ENCODE results near the gene PGP.

PGP gene

DNA sequence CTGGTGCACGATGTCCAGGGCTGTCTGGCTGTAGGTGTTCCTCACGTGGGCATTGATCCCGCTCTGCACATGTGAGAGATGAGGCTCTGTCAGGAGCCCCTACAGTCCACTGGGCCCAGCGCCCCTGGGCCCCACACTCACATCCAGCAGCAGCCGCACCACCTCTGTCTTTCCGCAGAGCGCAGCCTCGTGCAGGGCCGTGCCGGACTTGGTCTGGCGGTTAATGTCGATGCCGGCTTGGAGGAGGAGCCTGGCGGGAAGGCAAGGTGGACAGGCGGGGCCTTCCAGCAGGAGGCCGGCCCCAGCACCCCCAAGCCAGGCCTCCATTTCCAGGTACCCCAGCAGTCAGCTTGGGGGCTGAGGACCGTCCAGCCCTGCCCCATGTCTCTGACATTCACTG lies 27.4 kb downstream of the PGP start:
- H3K4me1 ChIP-seq (ENCODE audit: control insufficient read depth, insufficient read depth, low read length): no peaks in the 10 kb centered on the region
- H3K27me3 ChIP-seq (ENCODE audit: control insufficient read depth, insufficient read depth, low read length): no peaks in the 10 kb centered on the region
- H3K4me3 ChIP-seq (ENCODE audit: low read depth, low read length): no peak overlapping the region
- no peaks in the 10 kb centered on the region for H3K36me3 ChIP-seq (ENCODE audit: control insufficient read depth, insufficient read depth, low read length)
- no peak overlapping the region for H3K9ac ChIP-seq (ENCODE audit: low read length)
- H3K27ac ChIP-seq (ENCODE audit: low read depth, low read length): no peak overlapping the region
- H3K9me3 ChIP-seq (ENCODE audit: control insufficient read depth, insufficient read depth, low read depth, low read length): no peaks in the 10 kb centered on the region

DNA sequence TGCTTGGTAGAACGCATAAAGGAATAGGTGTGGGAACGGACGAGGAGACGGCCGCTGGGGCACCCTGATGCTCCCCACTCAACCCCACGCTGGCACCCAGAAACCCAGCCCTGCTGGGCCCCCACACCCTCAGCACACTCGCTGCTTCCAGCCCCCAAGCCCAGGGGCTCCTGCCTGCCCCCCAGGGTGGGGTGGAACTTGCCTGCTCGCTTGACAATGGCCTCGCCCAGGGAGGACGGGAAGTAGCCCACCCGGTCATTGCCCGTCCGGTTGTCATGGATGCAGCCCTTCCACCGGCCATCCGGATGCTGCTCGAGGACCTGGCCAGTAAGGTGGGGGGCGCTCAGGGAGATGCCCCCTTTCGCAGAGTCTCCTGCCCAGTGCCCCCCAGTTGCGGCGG lies 28.1 kb downstream of the PGP start:
- no peaks in the 10 kb centered on the region for H3K27me3 ChIP-seq (ENCODE audit: control insufficient read depth, insufficient read depth, low read length)
- no peak overlapping the region for H3K9ac ChIP-seq (ENCODE audit: low read length)
- H3K4me3 ChIP-seq (ENCODE audit: low read depth, low read length): no peak overlapping the region
- peaks cover 4% of the 10 kb centered on the region; the same call in 1 of the 2 replicates for H3K4me1 ChIP-seq (ENCODE audit: control insufficient read depth, insufficient read depth, low read length)
- no peak overlapping the region for H3K27ac ChIP-seq (ENCODE audit: low read depth, low read length)
- no peaks in the 10 kb centered on the region for H3K9me3 ChIP-seq (ENCODE audit: control insufficient read depth, insufficient read depth, low read depth, low read length)
- H3K36me3 ChIP-seq (ENCODE audit: control insufficient read depth, insufficient read depth, low read length): no peaks in the 10 kb centered on the region

- no peak overlapping the region for H3K9ac ChIP-seq (ENCODE audit: low read length)
- no peaks in the 10 kb centered on the region for H3K9me3 ChIP-seq (ENCODE audit: control insufficient read depth, insufficient read depth, low read depth, low read length)
- H3K36me3 ChIP-seq (ENCODE audit: control insufficient read depth, insufficient read depth, low read length): no peaks in the 10 kb centered on the region
- H3K4me3 ChIP-seq (ENCODE audit: low read depth, low read length): no peak overlapping the region
- no peak overlapping the region for H3K27ac ChIP-seq (ENCODE audit: low read depth, low read length)
- peaks cover 4% of the 10 kb centered on the region; the same call in 1 of the 2 replicates for H3K4me1 ChIP-seq (ENCODE audit: control insufficient read depth, insufficient read depth, low read length)
- no peaks in the 10 kb centered on the region for H3K27me3 ChIP-seq (ENCODE audit: control insufficient read depth, insufficient read depth, low read length)
Observed at GRCh38 chr16:2186064-2186463, 28.6 kb downstream of the PGP start.

DNA sequence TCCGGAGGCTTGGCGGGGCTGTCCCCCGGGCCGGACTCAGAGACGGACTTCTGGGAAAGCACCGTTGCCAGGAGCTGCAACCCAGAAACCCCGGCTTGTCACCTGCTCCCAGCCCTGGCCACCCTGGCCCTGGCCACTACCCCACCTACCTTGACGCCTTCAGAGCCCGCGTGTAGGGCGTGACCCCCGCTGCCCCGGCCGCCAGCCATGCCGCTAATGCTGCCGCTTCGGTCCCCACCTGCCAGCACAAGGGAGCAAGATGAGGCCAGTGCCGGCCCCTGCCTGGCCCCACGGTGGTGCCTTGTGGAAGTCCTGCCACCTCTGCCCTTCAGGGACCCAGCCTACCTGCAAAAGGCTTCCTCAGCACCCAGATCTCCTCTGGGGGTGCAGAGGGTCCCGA lies 29.7 kb downstream of the PGP start:
- Histone ChIP-seq H3K9ac (ENCODE audit: low read length) (no peak overlapping the region), H3K36me3 (ENCODE audit: control insufficient read depth, insufficient read depth, low read length) (no peaks in the 10 kb centered on the region), H3K4me1 (ENCODE audit: control insufficient read depth, insufficient read depth, low read length) (peaks cover 4% of the 10 kb centered on the region; the same call in 1 of the 2 replicates), H3K27ac (ENCODE audit: low read depth, low read length) (no peak overlapping the region), H3K27me3 (ENCODE audit: control insufficient read depth, insufficient read depth, low read length) (no peaks in the 10 kb centered on the region), H3K4me3 (ENCODE audit: low read depth, low read length) (no peak overlapping the region), H3K9me3 (ENCODE audit: control insufficient read depth, insufficient read depth, low read depth, low read length) (no peaks in the 10 kb centered on the region)

GRCh38 chr16:2184346-2184745 lies 30.3 kb downstream of the PGP start:
- Histone ChIP-seq H3K4me3 (ENCODE audit: low read depth, low read length) (no peak overlapping the region), H3K36me3 (ENCODE audit: control insufficient read depth, insufficient read depth, low read length) (no peaks in the 10 kb centered on the region), H3K4me1 (ENCODE audit: control insufficient read depth, insufficient read depth, low read length) (peaks cover 4% of the 10 kb centered on the region; the same call in 1 of the 2 replicates), H3K27ac (ENCODE audit: low read depth, low read length) (no peak overlapping the region), H3K9ac (ENCODE audit: low read length) (no peak overlapping the region), H3K27me3 (ENCODE audit: control insufficient read depth, insufficient read depth, low read length) (peaks cover 2% of the 10 kb centered on the region; the same call in 1 of the 2 replicates), H3K9me3 (ENCODE audit: control insufficient read depth, insufficient read depth, low read depth, low read length) (no peaks in the 10 kb centered on the region)

GRCh38 chr16:2183671-2184070 lies 31.0 kb downstream of the PGP start:
- no peak overlapping the region for H3K9ac ChIP-seq (ENCODE audit: low read length)
- no peaks in the 10 kb centered on the region for H3K9me3 ChIP-seq (ENCODE audit: control insufficient read depth, insufficient read depth, low read depth, low read length)
- H3K4me1 ChIP-seq (ENCODE audit: control insufficient read depth, insufficient read depth, low read length): peaks cover 4% of the 10 kb centered on the region; the same call in 1 of the 2 replicates
- no peak overlapping the region for H3K27ac ChIP-seq (ENCODE audit: low read depth, low read length)
- H3K36me3 ChIP-seq (ENCODE audit: control insufficient read depth, insufficient read depth, low read length): no peaks in the 10 kb centered on the region
- H3K4me3 ChIP-seq (ENCODE audit: low read depth, low read length): no peak overlapping the region
- H3K27me3 ChIP-seq (ENCODE audit: control insufficient read depth, insufficient read depth, low read length): peaks cover 3% of the 10 kb centered on the region; the same call in 1 of the 2 replicates

GRCh38 chr16:2181952-2182351 lies 32.7 kb downstream of the PGP start:
- Histone ChIP-seq H3K4me1 (ENCODE audit: control insufficient read depth, insufficient read depth, low read length) (peaks cover 4% of the 10 kb centered on the region; the same call in 1 of the 2 replicates), H3K9me3 (ENCODE audit: control insufficient read depth, insufficient read depth, low read depth, low read length) (no peaks in the 10 kb centered on the region), H3K9ac (ENCODE audit: low read length) (no peak overlapping the region), H3K27ac (ENCODE audit: low read depth, low read length) (no peak overlapping the region), H3K27me3 (ENCODE audit: control insufficient read depth, insufficient read depth, low read length) (peaks cover 3% of the 10 kb centered on the region; the same call in 1 of the 2 replicates), H3K36me3 (ENCODE audit: control insufficient read depth, insufficient read depth, low read length) (peaks cover 7% of the 10 kb centered on the region), H3K4me3 (ENCODE audit: low read depth, low read length) (no peak overlapping the region)

DNA sequence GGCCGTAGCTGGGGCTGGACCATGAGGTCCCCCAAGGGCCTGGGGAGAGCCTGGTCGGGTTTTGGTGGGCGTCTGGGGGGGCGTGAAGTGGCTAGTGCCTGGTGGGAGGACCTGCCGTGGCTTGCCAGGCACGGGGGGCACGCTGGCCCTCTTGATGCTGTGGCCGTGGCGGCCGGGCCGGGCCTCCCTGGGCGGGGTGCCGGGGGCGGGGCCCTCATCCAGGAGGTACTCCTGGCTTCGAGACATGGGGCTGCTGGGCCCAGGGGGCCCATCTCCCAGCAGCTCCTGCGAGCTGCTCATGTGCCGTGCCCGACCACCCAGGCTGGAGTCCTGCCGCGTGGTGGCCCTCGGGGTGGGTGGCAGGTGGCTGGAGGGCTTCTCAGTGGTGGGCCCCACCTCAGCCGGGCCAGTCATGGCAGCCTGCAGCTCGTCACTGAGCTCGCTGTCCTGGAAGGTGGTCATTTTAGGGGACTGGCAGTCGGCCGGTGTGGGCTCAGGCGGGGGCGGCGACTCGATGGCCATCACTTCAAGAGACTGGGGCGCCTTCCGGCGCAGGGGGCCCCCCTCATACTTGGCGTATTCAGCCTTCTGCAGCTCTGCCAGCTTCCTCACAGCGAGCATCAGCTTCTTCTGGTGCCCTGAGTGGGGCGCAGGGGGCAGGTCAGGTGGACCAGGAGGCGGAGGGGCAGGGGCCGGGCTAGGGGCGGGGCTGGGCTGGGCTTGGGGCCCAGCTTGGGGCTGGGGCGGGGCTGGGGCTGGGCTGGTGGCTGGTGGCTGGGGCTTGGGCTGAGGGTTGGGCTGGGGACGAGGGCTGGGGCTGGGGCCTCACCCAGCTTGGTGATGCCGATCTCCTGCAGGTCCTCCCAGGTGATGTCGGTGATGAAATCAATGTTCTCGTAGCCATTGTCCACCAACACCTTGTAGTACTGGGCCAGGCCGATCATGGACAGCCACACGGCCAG lies 33.4 kb downstream of the PGP start:
- H3K36me3 ChIP-seq (ENCODE audit: control insufficient read depth, insufficient read depth, low read length): peaks cover 12% of the 10 kb centered on the region
- no peak overlapping the region for H3K4me3 ChIP-seq (ENCODE audit: low read depth, low read length)
- H3K9ac ChIP-seq (ENCODE audit: low read length): no peak overlapping the region
- H3K27ac ChIP-seq (ENCODE audit: low read depth, low read length): no peak overlapping the region
- no peaks in the 10 kb centered on the region for H3K9me3 ChIP-seq (ENCODE audit: control insufficient read depth, insufficient read depth, low read depth, low read length)
- H3K4me1 ChIP-seq (ENCODE audit: control insufficient read depth, insufficient read depth, low read length): peaks cover 4% of the 10 kb centered on the region; the same call in 1 of the 2 replicates
- H3K27me3 ChIP-seq (ENCODE audit: control insufficient read depth, insufficient read depth, low read length): peaks cover 3% of the 10 kb centered on the region; the same call in 1 of the 2 replicates

DNA sequence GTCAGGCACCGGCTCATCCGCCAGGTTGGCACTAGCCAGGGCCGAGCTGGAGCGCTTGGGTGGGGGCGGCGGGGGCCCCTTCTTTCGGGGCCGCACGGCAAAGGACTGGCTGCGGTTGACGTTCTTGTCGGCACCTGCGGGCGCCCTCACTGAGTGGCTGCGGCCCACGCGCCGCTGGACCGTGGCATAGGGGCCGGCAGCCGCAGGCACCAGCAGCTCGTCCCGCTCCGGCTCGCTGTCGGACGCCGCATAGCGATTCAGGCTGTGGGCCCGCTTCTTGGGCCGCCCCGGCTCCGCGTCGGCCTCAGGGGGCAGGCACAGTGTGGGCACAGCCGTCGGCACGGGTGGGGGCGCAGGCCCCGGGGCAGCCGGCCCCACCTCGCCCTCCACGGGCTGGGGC lies 34.2 kb downstream of the PGP start:
- H3K27ac ChIP-seq (ENCODE audit: low read depth, low read length): no peak overlapping the region
- peaks cover 20% of the 10 kb centered on the region for H3K36me3 ChIP-seq (ENCODE audit: control insufficient read depth, insufficient read depth, low read length)
- H3K9ac ChIP-seq (ENCODE audit: low read length): no peak overlapping the region
- H3K4me1 ChIP-seq (ENCODE audit: control insufficient read depth, insufficient read depth, low read length): peaks cover 4% of the 10 kb centered on the region; the same call in 1 of the 2 replicates
- H3K4me3 ChIP-seq (ENCODE audit: low read depth, low read length): no peak overlapping the region
- H3K9me3 ChIP-seq (ENCODE audit: control insufficient read depth, insufficient read depth, low read depth, low read length): no peaks in the 10 kb centered on the region
- peaks cover 3% of the 10 kb centered on the region; the same call in 1 of the 2 replicates for H3K27me3 ChIP-seq (ENCODE audit: control insufficient read depth, insufficient read depth, low read length)

- H3K4me1 ChIP-seq (ENCODE audit: control insufficient read depth, insufficient read depth, low read length): peaks cover 4% of the 10 kb centered on the region; the same call in 1 of the 2 replicates
- H3K9ac ChIP-seq (ENCODE audit: low read length): no peak overlapping the region
- H3K27ac ChIP-seq (ENCODE audit: low read depth, low read length): no peak overlapping the region
- no peak overlapping the region for H3K4me3 ChIP-seq (ENCODE audit: low read depth, low read length)
- H3K27me3 ChIP-seq (ENCODE audit: control insufficient read depth, insufficient read depth, low read length): peaks cover 3% of the 10 kb centered on the region; the same call in 1 of the 2 replicates
- H3K9me3 ChIP-seq (ENCODE audit: control insufficient read depth, insufficient read depth, low read depth, low read length): no peaks in the 10 kb centered on the region
- peaks cover 29% of the 10 kb centered on the region for H3K36me3 ChIP-seq (ENCODE audit: control insufficient read depth, insufficient read depth, low read length)
Observed at GRCh38 chr16:2179576-2179975, 35.1 kb downstream of the PGP start.

- Histone ChIP-seq H3K9me3 (ENCODE audit: control insufficient read depth, insufficient read depth, low read depth, low read length) (no peaks in the 10 kb centered on the region), H3K4me1 (ENCODE audit: control insufficient read depth, insufficient read depth, low read length) (peaks cover 4% of the 10 kb centered on the region; the same call in 1 of the 2 replicates), H3K36me3 (ENCODE audit: control insufficient read depth, insufficient read depth, low read length) (peaks cover 33% of the 10 kb centered on the region), H3K27ac (ENCODE audit: low read depth, low read length) (no peak overlapping the region), H3K9ac (ENCODE audit: low read length) (no peak overlapping the region), H3K27me3 (ENCODE audit: control insufficient read depth, insufficient read depth, low read length) (peaks cover 3% of the 10 kb centered on the region; the same call in 1 of the 2 replicates), H3K4me3 (ENCODE audit: low read depth, low read length) (no peak overlapping the region)
Observed at GRCh38 chr16:2179107-2179501, 35.5 kb downstream of the PGP start.

All from HUES6 (cell line).